GM19372 (cell line): ENCODE data around the gene CATSPER3.

Experiments used
- ATAC-seq: cut with Tn5 transposase; IDR thresholded peaks from one replicate; pipeline ENCODE4 v1.9.1; 2021; ENCODE audit warnings: mild to moderate bottlenecking, low read depth, moderate library complexity; ENCODE audit not compliant: unreplicated experiment

The CATSPER3 gene

GRCh38 chr5:135038813-135039270 is 71.1 kb downstream of the CATSPER3 start:
- no peak for ATAC-seq

- ATAC-seq: no peak
Observed at GRCh38 chr5:135039271-135040033, 71.7 kb downstream of the CATSPER3 start.

- ATAC-seq: no peak
Observed at GRCh38 chr5:135040034-135040332, 72.3 kb downstream of the CATSPER3 start.

- ATAC-seq: no peak
Observed at GRCh38 chr5:135040333-135041144, 72.8 kb downstream of the CATSPER3 start.

- ATAC-seq: no peak
Observed at GRCh38 chr5:135041145-135041587, 73.5 kb downstream of the CATSPER3 start.

GRCh38 chr5:135041726-135042125 is 74.0 kb downstream of the CATSPER3 start:
- no peak for ATAC-seq

- no peak for ATAC-seq
Observed at GRCh38 chr5:135042595-135042994, 74.9 kb downstream of the CATSPER3 start.

GRCh38 chr5:135045488-135045887 is 77.8 kb downstream of the CATSPER3 start:
- ATAC-seq: no peak

GRCh38 chr5:135046661-135047346 is 79.1 kb downstream of the CATSPER3 start:
- ATAC-seq: no peak

- no peak for ATAC-seq
Observed at GRCh38 chr5:135047347-135047695, 79.6 kb downstream of the CATSPER3 start.

GRCh38 chr5:135048286-135048685 is 80.6 kb downstream of the CATSPER3 start:
- ATAC-seq: no peak

- ATAC-seq: no peak
Observed at GRCh38 chr5:135048930-135049329, 81.2 kb downstream of the CATSPER3 start.

- no peak for ATAC-seq
Observed at GRCh38 chr5:135050244-135050767, 82.6 kb downstream of the CATSPER3 start.

- ATAC-seq: no peak
Observed at GRCh38 chr5:135051399-135051798, 83.7 kb downstream of the CATSPER3 start.

- no peak for ATAC-seq
Observed at GRCh38 chr5:135051872-135052271, 84.2 kb downstream of the CATSPER3 start.

- ATAC-seq: no peak
Observed at GRCh38 chr5:135052511-135053145, 84.9 kb downstream of the CATSPER3 start.

- peak; percentile 92 for ATAC-seq
Observed at GRCh38 chr5:135053278-135053677, 85.6 kb downstream of the CATSPER3 start.

- ATAC-seq: no peak
Observed at GRCh38 chr5:135053989-135054388, 86.3 kb downstream of the CATSPER3 start.

- ATAC-seq: no peak
Observed at GRCh38 chr5:135054546-135054945, 86.8 kb downstream of the CATSPER3 start.

- no peak for ATAC-seq
Observed at GRCh38 chr5:135055396-135055795, 87.7 kb downstream of the CATSPER3 start.
